ENCODE data around the gene ZSWIM1.
"Not testable (repeated sequence)": the region's sequence is repeated elsewhere in the genome, so short reads cannot be mapped to it uniquely, and the experiment has no call there.

Gene ZSWIM1

GRCh38 chr20:45898285-45898684, 17.3 kb downstream of the ZSWIM1 start:
- no peak overlapping the region for H3K56ac ChIP-seq (ENCODE audit: low read length)
- peaks cover 11% of the 10 kb centered on the region for H3K36me3 ChIP-seq (ENCODE audit: control insufficient read depth, insufficient read depth, low read length)
- no peak overlapping the region for H3K9ac ChIP-seq (ENCODE audit: low read length)
- no peak overlapping the region for H3K4me3 ChIP-seq (ENCODE audit: low read length)
- H3K4ac ChIP-seq (ENCODE audit: low read depth, low read length): no peak overlapping the region
- no peak overlapping the region for H2AK5ac ChIP-seq (ENCODE audit: low read length)
- H2BK120ac ChIP-seq (ENCODE audit: low read depth, low read length): no peak overlapping the region
- H3K79me2 ChIP-seq (ENCODE audit: control insufficient read depth, insufficient read depth, low read length): no peaks in the 10 kb centered on the region
- H3K18ac ChIP-seq (ENCODE audit: low read length): no peak overlapping the region
- no peak overlapping the region for H3K27ac ChIP-seq (ENCODE audit: low read depth, low read length)
- no peak overlapping the region for H3K4me2 ChIP-seq (ENCODE audit: low read length)
- no peaks in the 10 kb centered on the region for H3K4me1 ChIP-seq (ENCODE audit: control insufficient read depth, low read depth, low read length)
- H4K8ac ChIP-seq (ENCODE audit: low read depth, low read length): no peak overlapping the region
- no peak overlapping the region for H2BK15ac ChIP-seq (replicated peaks; ENCODE audit: low read depth)
- H3K23ac ChIP-seq (ENCODE audit: low read length): no peak overlapping the region
- no peaks in the 10 kb centered on the region for H3K27me3 ChIP-seq (ENCODE audit: insufficient read depth, low read length, poor library complexity)
- H2BK5ac ChIP-seq (ENCODE audit: low read length): no peak overlapping the region
- DNase-seq: no peak
- H4K5ac ChIP-seq (ENCODE audit: low read length): no peak overlapping the region
- H3K79me1 ChIP-seq (ENCODE audit: low read length): no peaks in the 10 kb centered on the region
- WGBS (ENCODE audit: extremely low coverage, insufficient coverage, low lambda C conversion rate): no CpG with 5 or more reads among the region's 12 CpGs

- Histone ChIP-seq H3K79me1 (ENCODE audit: low read length) (no peaks in the 10 kb centered on the region), H2BK15ac (replicated peaks; ENCODE audit: low read depth) (no peak overlapping the region), H3K27ac (ENCODE audit: low read depth, low read length) (no peak overlapping the region), H3K56ac (ENCODE audit: low read length) (no peak overlapping the region), H2AK5ac (ENCODE audit: low read length) (no peak overlapping the region), H3K18ac (ENCODE audit: low read length) (no peak overlapping the region), H4K5ac (ENCODE audit: low read length) (no peak overlapping the region), H3K4ac (ENCODE audit: low read depth, low read length) (no peak overlapping the region), H3K36me3 (ENCODE audit: control insufficient read depth, insufficient read depth, low read length) (peaks cover 11% of the 10 kb centered on the region), H3K9ac (ENCODE audit: low read length) (no peak overlapping the region), H3K4me1 (ENCODE audit: control insufficient read depth, low read depth, low read length) (no peaks in the 10 kb centered on the region), H3K79me2 (ENCODE audit: control insufficient read depth, insufficient read depth, low read length) (no peaks in the 10 kb centered on the region), H2BK120ac (ENCODE audit: low read depth, low read length) (no peak overlapping the region), H3K4me3 (ENCODE audit: low read length) (no peak overlapping the region), H4K8ac (ENCODE audit: low read depth, low read length) (no peak overlapping the region), H3K23ac (ENCODE audit: low read length) (no peak overlapping the region), H2BK5ac (ENCODE audit: low read length) (no peak overlapping the region), H3K4me2 (ENCODE audit: low read length) (no peak overlapping the region), H3K27me3 (ENCODE audit: insufficient read depth, low read length, poor library complexity) (no peaks in the 10 kb centered on the region)
- WGBS (ENCODE audit: extremely low coverage, insufficient coverage, low lambda C conversion rate): no CpG with 5 or more reads among the region's 13 CpGs
- DNase-seq: no peak
These were observed 18.2 kb downstream of the ZSWIM1 start for GRCh38 chr20:45899046-45899835.

- H2BK15ac ChIP-seq (replicated peaks; ENCODE audit: low read depth); H3K79me2 ChIP-seq (ENCODE audit: control insufficient read depth, insufficient read depth, low read length); H4K8ac ChIP-seq (ENCODE audit: low read depth, low read length); H3K79me1 ChIP-seq (ENCODE audit: low read length); H3K4me3 ChIP-seq (ENCODE audit: low read length); H2BK120ac ChIP-seq (ENCODE audit: low read depth, low read length); H3K27ac ChIP-seq (ENCODE audit: low read depth, low read length); H3K27me3 ChIP-seq (ENCODE audit: insufficient read depth, low read length, poor library complexity); H4K5ac ChIP-seq (ENCODE audit: low read length); DNase-seq; H2AK5ac ChIP-seq (ENCODE audit: low read length); H3K23ac ChIP-seq (ENCODE audit: low read length); H3K18ac ChIP-seq (ENCODE audit: low read length); H2BK5ac ChIP-seq (ENCODE audit: low read length); H3K4ac ChIP-seq (ENCODE audit: low read depth, low read length); H3K56ac ChIP-seq (ENCODE audit: low read length); H3K9ac ChIP-seq (ENCODE audit: low read length); H3K4me2 ChIP-seq (ENCODE audit: low read length); H3K4me1 ChIP-seq (ENCODE audit: control insufficient read depth, low read depth, low read length): not testable (repeated sequence)
- no CpG with 5 or more reads among the region's 6 CpGs for WGBS (ENCODE audit: extremely low coverage, insufficient coverage, low lambda C conversion rate)
- H3K36me3 ChIP-seq (ENCODE audit: control insufficient read depth, insufficient read depth, low read length): peaks cover 16% of the 10 kb centered on the region
These were observed 20.3 kb downstream of the ZSWIM1 start for GRCh38 chr20:45901332-45901731.

- no CpG with 5 or more reads among the region's 14 CpGs for WGBS (ENCODE audit: extremely low coverage, insufficient coverage, low lambda C conversion rate)
- Histone ChIP-seq H3K27me3 (ENCODE audit: insufficient read depth, low read length, poor library complexity) (no peaks in the 10 kb centered on the region), H3K9ac (ENCODE audit: low read length) (no peak overlapping the region), H3K79me2 (ENCODE audit: control insufficient read depth, insufficient read depth, low read length) (no peaks in the 10 kb centered on the region), H3K4me2 (ENCODE audit: low read length) (no peak overlapping the region), H4K5ac (ENCODE audit: low read length) (no peak overlapping the region), H2AK5ac (ENCODE audit: low read length) (no peak overlapping the region), H3K4me3 (ENCODE audit: low read length) (no peak overlapping the region), H3K36me3 (ENCODE audit: control insufficient read depth, insufficient read depth, low read length) (peaks cover 17% of the 10 kb centered on the region), H3K79me1 (ENCODE audit: low read length) (no peaks in the 10 kb centered on the region), H3K23ac (ENCODE audit: low read length) (no peak overlapping the region), H3K56ac (ENCODE audit: low read length) (no peak overlapping the region), H2BK5ac (ENCODE audit: low read length) (no peak overlapping the region), H2BK15ac (replicated peaks; ENCODE audit: low read depth) (no peak overlapping the region), H3K18ac (ENCODE audit: low read length) (no peak overlapping the region), H3K4ac (ENCODE audit: low read depth, low read length) (no peak overlapping the region), H3K27ac (ENCODE audit: low read depth, low read length) (no peak overlapping the region), H4K8ac (ENCODE audit: low read depth, low read length) (no peak overlapping the region), H2BK120ac (ENCODE audit: low read depth, low read length) (no peak overlapping the region), H3K4me1 (ENCODE audit: control insufficient read depth, low read depth, low read length) (no peaks in the 10 kb centered on the region)
- no peak for DNase-seq
These were observed 21.2 kb downstream of the ZSWIM1 start for GRCh38 chr20:45902199-45902701.

- Histone ChIP-seq H3K27me3 (ENCODE audit: insufficient read depth, low read length, poor library complexity) (no peaks in the 10 kb centered on the region), H2BK15ac (replicated peaks; ENCODE audit: low read depth) (no peak overlapping the region), H3K79me2 (ENCODE audit: control insufficient read depth, insufficient read depth, low read length) (peaks cover 3% of the 10 kb centered on the region), H3K23ac (ENCODE audit: low read length) (no peak overlapping the region), H4K5ac (ENCODE audit: low read length) (no peak overlapping the region), H2BK120ac (ENCODE audit: low read depth, low read length) (no peak overlapping the region), H2BK5ac (ENCODE audit: low read length) (no peak overlapping the region), H3K4ac (ENCODE audit: low read depth, low read length) (no peak overlapping the region), H3K18ac (ENCODE audit: low read length) (no peak overlapping the region), H3K4me2 (ENCODE audit: low read length) (no peak overlapping the region), H3K27ac (ENCODE audit: low read depth, low read length) (no peak overlapping the region), H4K8ac (ENCODE audit: low read depth, low read length) (no peak overlapping the region), H3K4me3 (ENCODE audit: low read length) (no peak overlapping the region), H3K4me1 (ENCODE audit: control insufficient read depth, low read depth, low read length) (no peaks in the 10 kb centered on the region), H3K36me3 (ENCODE audit: control insufficient read depth, insufficient read depth, low read length) (peaks cover 24% of the 10 kb centered on the region), H3K56ac (ENCODE audit: low read length) (no peak overlapping the region), H2AK5ac (ENCODE audit: low read length) (no peak overlapping the region), H3K79me1 (ENCODE audit: low read length) (peaks cover 4% of the 10 kb centered on the region), H3K9ac (ENCODE audit: low read length) (no peak overlapping the region)
- no peak for DNase-seq
- no CpG with 5 or more reads among the region's 16 CpGs for WGBS (ENCODE audit: extremely low coverage, insufficient coverage, low lambda C conversion rate)
These were observed 23.8 kb downstream of the ZSWIM1 start for GRCh38 chr20:45904583-45905504.
